Muscle of leg (tissue), 11 donors: Measurements from ENCODE around the gene HPRT1. TPM values are rescaled to one million over a fixed set of nuclear protein-coding genes. Genes with fewer than 3 reads are reported as not detected.

Source experiments
- DNase-seq: peaks from one replicate; pipeline ENCODE4 v3.0.0; 2013
- H3K27ac ChIP-seq: one replicate; pipeline ENCODE4 v1.5.1; 2013; ENCODE audit warnings: mild to moderate bottlenecking, low read length, control low read depth
- H3K27me3 ChIP-seq: one replicate; pipeline ENCODE4 v1.6.1; 2013; ENCODE audit warnings: low read length; ENCODE audit not compliant: control insufficient read depth, insufficient read depth
- H3K36me3 ChIP-seq: one replicate; pipeline ENCODE4 v1.6.1; 2013; ENCODE audit warnings: low read length; ENCODE audit not compliant: control insufficient read depth, insufficient read depth
- H3K4me1 ChIP-seq: one replicate; pipeline ENCODE4 v1.6.1; 2013; ENCODE audit warnings: low read length; ENCODE audit not compliant: control insufficient read depth, insufficient read depth
- H3K4me3 ChIP-seq: one replicate; pipeline ENCODE4 v1.5.1; 2013; ENCODE audit warnings: low read length, control low read depth
- H3K9me3 ChIP-seq: replicated peaks from 2 replicates; pipeline ENCODE4 v1.6.1; 2013; ENCODE audit warnings: low read depth, low read length; ENCODE audit not compliant: control insufficient read depth
- WGBS: methylation state at CpG from one replicate; pipeline ENCODE4 v1.1.5; 2013; ENCODE audit warnings: missing lambda C conversion rate; ENCODE audit not compliant: insufficient coverage; 5-methylcytosine and 5-hydroxymethylcytosine counted together
- polyA plus RNA-seq, 8 donors: library from polyadenylated mRNA; unstranded; fragments of 120-200 nt; gene quantifications; one replicate each; pipeline versions ENCODE4 v1.2.1 to v1.2.3, GENCODE V29; 2013; ENCODE audit warnings: inconsistent platforms in 1 of 8, low replicate concordance in 1 of 8; ENCODE audit not compliant: insufficient read length in 8 of 8, insufficient read depth in 1 of 8
- total RNA-seq: library from RNA; stranded (reverse); fragments of 120-200 nt; gene quantifications from one replicate; pipeline ENCODE4 v1.2.4, GENCODE V29; 2013

The HPRT1 gene
- total and polyA plus RNA-seq, 9 donors, result 9.4 to 33.4 (median 27.8) TPM

- no peaks in the 10 kb centered on the region for H3K9me3 ChIP-seq
- peak overlapping the region; percentile 82 for H3K4me3 ChIP-seq
- peak; percentile 72 for DNase-seq
- 17% methylated on average over 1 of the region's 7 CpGs for WGBS
- peak overlapping the region; percentile 95 for H3K27ac ChIP-seq
- H3K4me1 ChIP-seq, result peaks cover 32% of the 10 kb centered on the region
- peaks cover 21% of the 10 kb centered on the region for H3K36me3 ChIP-seq
- peaks cover 33% of the 10 kb centered on the region for H3K27me3 ChIP-seq
Measured at GRCh38 chrX:134547047-134547679, 87.2 kb downstream of the HPRT1 start.

GRCh38 chrX:134548257-134549201 lies 88.6 kb downstream of the HPRT1 start:
- peak; percentile 78 for DNase-seq
- H3K36me3 ChIP-seq, result peaks cover 21% of the 10 kb centered on the region
- H3K4me3 ChIP-seq, result peak overlapping the region; percentile 82
- H3K27ac ChIP-seq, result peak overlapping the region; percentile 95
- peaks cover 27% of the 10 kb centered on the region for H3K4me1 ChIP-seq
- H3K27me3 ChIP-seq, result peaks cover 31% of the 10 kb centered on the region
- H3K9me3 ChIP-seq, result no peaks in the 10 kb centered on the region
- 29% methylated on average over 25 of the region's 33 CpGs for WGBS

Other genes starting within 250 kb of the HPRT1 start
- 0.13 TPM for gene CCDC160, start 223.0 kb upstream of the HPRT1 start, total RNA-seq
- gene CCDC160, start 223.0 kb upstream of the HPRT1 start, polyA plus RNA-seq, result under 1 TPM; 0.15 to 0.45 (median 0.28) TPM
- 18.2 TPM for gene PHF6, start 86.9 kb upstream of the HPRT1 start, total RNA-seq
- gene PHF6, start 86.9 kb upstream of the HPRT1 start, polyA plus RNA-seq, result 10 to 100 TPM; 16.8 to 26.7 (median 20.2) TPM
- 2.5 TPM for gene PLAC1, start 198.3 kb downstream of the HPRT1 start, total RNA-seq
- gene PLAC1, start 198.3 kb downstream of the HPRT1 start, polyA plus RNA-seq, result 1 to 10 TPM; 1.4 to 2.7 (median 2.3) TPM